K562 (cell line): ENCODE measurements around the gene KLRK1. TPM values are rescaled to one million over a fixed set of nuclear protein-coding genes. Genes with fewer than 3 reads are reported as not detected.

Experiments
- CREM ChIP-seq: IDR thresholded peaks from 2 replicates; pipeline ENCODE4 v1.6.1; 2014; ENCODE audit warnings: antibody characterized with exemption, low read depth
- EP300 ChIP-seq: IDR thresholded peaks from 2 replicates; pipeline ENCODE4 v1.6.1; 2012; ENCODE audit warnings: low read length, improper control_type of control experiment
- EWSR1 ChIP-seq: fragments of 450-650 bp; IDR thresholded peaks from 2 replicates; pipeline ENCODE4 v1.6.1; 2018; ENCODE audit warnings: borderline replicate concordance, mild to moderate bottlenecking, low read depth, moderate library complexity; ENCODE audit not compliant: partially characterized antibody
- HDAC3 ChIP-seq: fragments of 450-650 bp; IDR thresholded peaks from 2 replicates; pipeline ENCODE4 v1.6.1; 2018; ENCODE audit warnings: borderline replicate concordance, mild to moderate bottlenecking, moderate library complexity; ENCODE audit not compliant: partially characterized antibody
- HDAC6 ChIP-seq: IDR thresholded peaks from 2 replicates; pipeline ENCODE4 v1.6.1; 2012; ENCODE audit warnings: low read depth, mild to moderate bottlenecking, control low read depth, inconsistent platforms, low read length, moderate library complexity
- JUN ChIP-seq, 2 experiments: sonication (generic) in 1 of 2; formaldehyde crosslinking in 1 of 2; IDR thresholded peaks; 2 replicates each; pipeline versions ENCODE4 v1.6.1 to v1.8.0; 2012 to 2022; ENCODE audit warnings: borderline replicate concordance in 2 of 2, mild to moderate bottlenecking in 2 of 2, improper control_type of control experiment in 1 of 2, low read depth in 1 of 2, low read length in 1 of 2, missing genetic modification reagents in 1 of 2
- KAT2B ChIP-seq: IDR thresholded peaks from one replicate; pipeline ENCODE4 v1.6.1; 2012; ENCODE audit warnings: low read depth, mild to moderate bottlenecking, control low read depth, inconsistent platforms, low read length, moderate library complexity
- LCOR ChIP-seq: sonication (generic); formaldehyde crosslinking; IDR thresholded peaks from 2 replicates; pipeline ENCODE4 v1.8.0; 2022; ENCODE audit warnings: mild to moderate bottlenecking, missing genetic modification reagents
- PHB ChIP-seq: fragments of 250-450 bp; sonication (Bioruptor Pico); IDR thresholded peaks from 2 replicates; pipeline ENCODE4 v1.5.0; 2021
- POLR2AphosphoS5 ChIP-seq: IDR thresholded peaks from 2 replicates; pipeline ENCODE4 v1.6.1; 2011; ENCODE audit warnings: mild to moderate bottlenecking, low read depth, low read length, moderate library complexity; ENCODE audit not compliant: control insufficient read depth, insufficient read depth
- PTRF ChIP-seq: fragments of 450-650 bp; IDR thresholded peaks from 2 replicates; pipeline ENCODE4 v1.6.1; 2016; ENCODE audit warnings: mild to moderate bottlenecking, missing genetic modification characterization, missing compliant biosample characterization
- RBBP5 ChIP-seq: fragments of 200-600 bp; sonication (generic); IDR thresholded peaks from 2 replicates; pipeline ENCODE4 v1.6.1; 2012; ENCODE audit warnings: borderline replicate concordance, mild to moderate bottlenecking, low read length, control low read depth, inconsistent platforms; ENCODE audit not compliant: insufficient read depth, poor library complexity, severe bottlenecking
- SMAD3 ChIP-seq: fragments of 450-650 bp; formaldehyde crosslinking; conservative IDR thresholded peaks from 2 replicates; pipeline ENCODE4 v1.4.0; 2020; ENCODE audit warnings: mild to moderate bottlenecking
- SMARCC2 ChIP-seq: fragments of 450-650 bp; IDR thresholded peaks from 2 replicates; pipeline ENCODE4 v1.6.1; 2017; ENCODE audit warnings: antibody characterized with exemption, moderate library complexity, mild to moderate bottlenecking, low read depth
- STAG1 ChIP-seq: sonication (generic); formaldehyde crosslinking; IDR thresholded peaks from 2 replicates; pipeline ENCODE4 v1.5.0; 2020; ENCODE audit warnings: missing genetic modification reagents, borderline replicate concordance
- TARDBP ChIP-seq: fragments of 450-650 bp; IDR thresholded peaks from 2 replicates; pipeline ENCODE4 v1.6.1; 2016
- TRIM24 ChIP-seq, 2 experiments: fragments of 450-650 bp; IDR thresholded peaks; 2 replicates each; pipeline ENCODE4 v1.6.1; 2016
- ZNF3 ChIP-seq: fragments of 250-450 bp; sonication (Bioruptor Pico); IDR thresholded peaks from 2 replicates; pipeline ENCODE4 v1.5.0; 2021; ENCODE audit warnings: mild to moderate bottlenecking, moderate library complexity
- ZNF408 ChIP-seq: fragments of 250-450 bp; sonication (Bioruptor Pico); IDR thresholded peaks from 2 replicates; pipeline ENCODE4 v1.4.0; 2020; ENCODE audit warnings: low read depth, mild to moderate bottlenecking, moderate library complexity
- ZNF589 ChIP-seq: fragments of 200-800 bp; sonication (Bioruptor generic); IDR thresholded peaks from 2 replicates; pipeline ENCODE4 v1.6.1; 2016; ENCODE audit warnings: low read depth, missing genetic modification characterization, missing compliant biosample characterization
- ZNF592 ChIP-seq: fragments of 450-650 bp; IDR thresholded peaks from 2 replicates; pipeline ENCODE4 v1.6.1; 2017; ENCODE audit warnings: antibody characterized with exemption, mild to moderate bottlenecking
- polyA plus RNA-seq, 8 experiments: library from polyadenylated mRNA; depleted of rRNA in 4 of 8; stranded (reverse) in 5 of 8; unstranded in 3 of 8; fragments of >200 nt; fragmentation: Nextera tagmentation in 2 of 8; fragmentation: Illumina TruSeq in 1 of 8; extraction: Ambion mirVana in 2 of 8; extraction: Trizol in 1 of 8; gene quantifications; 2 replicates each; pipeline versions ENCODE4 v1.2.1 to v1.2.3, GENCODE V29; 2011 to 2014; ENCODE audit warnings: inconsistent platforms in 1 of 8, missing spikeins in 1 of 8
- total RNA-seq, 7 experiments: library from RNA; depleted of rRNA in 6 of 7; stranded (reverse); fragments of >200 nt in 6 of 7; fragmentation: Illumina TruSeq in 2 of 7; extraction: Trizol in 2 of 7; gene quantifications; 2 replicates each; pipeline versions ENCODE4 v1.2.1 to v1.2.3, GENCODE V29; 2011 to 2021; ENCODE audit warnings: low replicate concordance in 1 of 7

KLRK1 gene
- total and polyA plus RNA-seq, 9 of the 15 experiments (the other 6 are each of a cell fraction or from before 2014, with no cell fraction given) = 0.03 to 0.09 (median 0.06) TPM; not detected in 3

GRCh38 chr12:10363914-10364814 is 25.7 kb downstream of the KLRK1 start (continued):
- TF ChIP-seq RBBP5 (peak; percentile 72), PHB (CRISPR knock-in tag) (no peak), EP300 (no peak), ZNF3 (CRISPR knock-in tag) (no peak), ZNF592 (0 out of 2 replicates have a peak, but pooled peaks have one; percentile 24), PTRF (tag) (no peak), CREM (peak; percentile 42), SMARCC2 (no peak), ZNF408 (CRISPR knock-in tag) (no peak), EWSR1 (no peak), ZNF589 (no peak; the same call in 1 of the 2 replicates), TARDBP (no peak), KAT2B (no peak), HDAC6 (no peak), LCOR (no peak), JUN (IDR thresholded peaks at IDR 0.05; ENCODE audit: borderline replicate concordance, low read depth, low read length) (no peak), JUN (CRISPR knock-in tag; IDR thresholded peaks at IDR 0.05; ENCODE audit: borderline replicate concordance) (no peak), SMAD3 (no peak), STAG1 (CRISPR knock-in tag) (no peak), HDAC3 (no peak), POLR2AphosphoS5 (peak; percentile 30; the same call in 1 of the 2 replicates), TRIM24 (IDR thresholded peaks at IDR 0.05) (no peak)
